ENCODE measurements around the gene PLCB1.

PLCB1 gene

DNA sequence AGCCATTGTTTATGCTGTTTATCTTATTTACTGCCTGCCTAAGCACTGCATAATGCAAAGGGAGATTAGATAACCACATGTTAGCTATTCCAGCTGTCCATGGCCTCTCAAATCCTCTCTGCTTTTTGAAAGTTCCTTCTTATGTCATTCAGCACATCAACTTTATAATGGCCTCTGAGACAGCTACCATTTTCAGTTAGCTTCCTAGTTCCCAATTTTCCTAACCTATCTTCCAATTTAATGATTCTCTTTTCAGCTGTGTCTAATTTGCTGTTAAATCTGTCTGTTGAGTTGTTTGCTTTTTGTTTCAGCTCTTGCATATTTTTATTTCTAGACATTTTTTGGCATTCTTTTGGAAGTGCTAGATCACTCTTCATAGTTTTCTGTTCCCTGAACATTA, 763.4 kb downstream of the PLCB1 start:
- DNase-seq (ENCODE audit: low spot score) = no peak

DNA sequence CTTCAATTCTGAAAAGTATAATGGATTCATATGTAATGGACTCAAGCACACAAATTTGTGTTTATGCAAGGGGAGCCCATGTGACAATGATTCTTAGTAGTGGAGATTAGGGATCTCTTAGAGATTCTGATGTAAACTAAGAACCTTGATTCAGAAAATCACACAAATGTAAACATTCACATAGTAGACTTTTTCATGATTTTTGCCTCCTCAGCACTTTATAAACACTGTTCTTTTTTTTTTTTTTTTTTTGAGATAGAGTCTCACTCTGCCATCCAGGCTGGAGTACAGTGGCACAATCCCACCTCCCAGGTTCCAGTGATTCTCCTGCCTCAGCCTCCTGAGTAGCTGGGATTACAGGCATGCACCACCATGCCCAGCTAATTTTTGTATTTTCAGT, 766.8 kb downstream of the PLCB1 start:
- no peak for DNase-seq (ENCODE audit: low spot score)

DNA sequence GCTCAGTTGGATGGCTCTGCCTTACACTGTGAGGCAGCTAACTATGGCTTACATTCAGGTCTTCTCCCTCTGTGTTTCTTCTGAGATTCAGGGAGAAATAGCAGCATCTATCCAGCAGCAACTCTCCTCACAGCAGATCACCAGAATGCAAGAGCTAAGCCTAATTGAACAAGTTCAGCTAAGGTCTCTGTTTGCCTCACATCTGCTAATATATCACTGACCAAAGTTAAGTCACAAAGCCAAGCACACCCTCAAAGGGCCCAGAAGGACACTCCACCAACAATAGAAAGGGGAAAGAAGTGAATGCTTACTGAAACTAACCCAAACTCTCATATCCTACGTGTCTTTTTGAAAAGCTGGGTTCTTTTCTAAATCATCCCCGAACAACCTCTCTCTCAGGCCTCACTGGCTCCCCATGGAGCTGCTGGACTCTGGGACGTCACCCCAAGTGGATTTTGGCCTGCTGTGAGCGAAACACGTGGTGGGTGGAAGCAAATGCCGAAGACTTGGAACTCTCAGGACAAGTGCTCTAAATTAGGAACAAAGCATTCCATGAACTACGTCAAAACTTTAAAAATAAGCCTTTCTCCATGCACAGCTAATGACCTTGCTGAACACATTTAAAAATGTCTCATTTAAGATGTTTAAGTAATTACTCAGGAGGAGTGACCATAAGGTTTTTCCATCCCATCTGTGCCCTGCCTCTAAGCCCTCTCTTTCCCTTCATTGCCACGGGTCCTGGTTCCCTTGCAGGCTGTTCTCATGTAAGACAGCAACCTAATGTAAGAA, 769.4 kb downstream of the PLCB1 start:
- DNase-seq (ENCODE audit: low spot score) = peak; percentile 19

DNA sequence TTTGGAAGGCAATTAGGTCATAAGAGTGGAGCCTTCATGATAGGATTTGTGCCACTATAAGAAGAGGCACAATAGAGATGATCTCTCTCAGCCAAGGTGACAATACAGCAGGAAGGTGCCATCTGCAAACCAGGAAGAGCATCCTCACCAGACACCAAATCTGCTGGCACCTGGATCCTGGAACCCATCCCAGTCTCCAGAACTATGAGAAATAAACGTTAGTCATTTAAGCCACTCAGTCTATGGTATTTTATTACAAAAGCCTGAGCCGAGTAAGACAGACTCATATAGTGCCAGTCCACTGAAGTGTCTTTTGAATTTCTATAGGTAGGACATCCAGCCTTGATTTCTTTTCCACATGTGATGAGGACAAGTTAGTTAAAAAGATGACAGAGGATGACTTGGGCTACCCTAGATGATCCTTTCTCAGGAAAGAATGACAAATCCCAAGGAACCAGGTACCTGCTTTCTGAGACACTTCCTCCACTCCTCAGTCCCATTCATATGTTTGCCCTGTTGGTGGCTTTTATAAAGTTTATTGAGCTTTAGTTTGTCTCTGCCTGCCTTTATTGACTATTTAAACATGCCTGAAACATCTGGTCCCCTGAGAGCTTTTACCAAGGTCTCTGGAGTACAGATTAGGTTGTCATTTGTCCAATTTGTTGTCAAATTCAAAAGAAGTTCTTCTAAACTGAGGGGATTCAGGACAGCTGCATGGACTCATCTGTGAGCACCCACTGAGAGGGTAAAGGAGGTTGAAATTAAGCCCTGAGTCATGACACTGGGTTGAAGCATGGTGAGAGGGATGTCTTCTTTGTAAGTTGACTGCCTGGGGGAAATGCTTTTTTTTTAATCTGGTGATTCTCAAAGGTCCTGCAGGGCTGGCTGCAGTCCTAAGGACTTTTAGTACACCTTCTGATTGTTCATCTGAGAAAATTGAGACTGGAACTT, 771.9 kb downstream of the PLCB1 start:
- no peak for DNase-seq (ENCODE audit: low spot score)

GRCh38 chr20:8909596-8909995, 777.5 kb downstream of the PLCB1 start:
- no peak for DNase-seq (ENCODE audit: low spot score)

- no peak for DNase-seq (ENCODE audit: low spot score)
Measured at GRCh38 chr20:8912096-8912495, 780.0 kb downstream of the PLCB1 start.

DNA sequence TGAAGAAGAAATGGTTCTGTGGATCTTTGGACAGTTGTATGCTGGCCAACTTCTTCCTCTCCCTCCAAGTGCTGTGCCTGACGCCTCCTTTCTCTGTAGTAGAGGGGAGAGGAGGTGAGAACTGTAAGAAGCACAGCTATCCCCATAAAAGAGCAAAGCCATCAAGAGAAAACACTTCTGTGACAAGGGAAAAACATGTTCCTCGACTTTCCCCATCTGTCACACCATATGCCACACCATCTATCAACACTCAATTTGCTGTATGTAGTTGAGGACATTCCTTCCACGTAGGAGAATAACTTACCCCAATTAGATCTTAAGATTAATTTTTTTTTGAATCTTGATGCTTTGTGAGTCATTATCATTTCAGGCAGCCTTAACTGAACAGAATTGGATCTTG, 780.7 kb downstream of the PLCB1 start:
- DNase-seq (ENCODE audit: low spot score) = no peak

- no peak for DNase-seq (ENCODE audit: low spot score)
Measured at GRCh38 chr20:8913456-8913855, 781.4 kb downstream of the PLCB1 start.

DNA sequence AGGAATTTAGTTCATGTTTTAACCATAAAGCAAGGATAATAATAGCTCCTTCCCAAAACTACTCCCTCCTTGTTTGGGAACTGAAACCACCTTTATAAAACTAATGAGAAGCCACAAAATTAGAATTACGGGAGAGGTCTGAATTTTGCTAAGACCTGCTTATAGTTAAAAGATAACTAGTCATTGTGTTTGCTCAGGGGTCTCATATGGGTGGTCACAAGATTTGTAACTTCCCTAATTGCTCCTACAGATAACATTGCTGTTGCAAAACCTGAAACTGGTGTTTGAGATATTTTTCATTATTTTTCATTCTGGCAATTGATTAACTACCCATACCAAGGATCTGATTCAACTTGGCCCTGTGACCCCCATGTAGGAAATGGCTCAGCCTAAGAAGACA, 782.4 kb downstream of the PLCB1 start:
- DNase-seq (ENCODE audit: low spot score) = no peak

GRCh38 chr20:8917084-8917483, 785.0 kb downstream of the PLCB1 start:
- no peak for DNase-seq (ENCODE audit: low spot score)

- DNase-seq (ENCODE audit: low spot score) = no peak
Measured at GRCh38 chr20:8918145-8918544, 786.1 kb downstream of the PLCB1 start.

DNA sequence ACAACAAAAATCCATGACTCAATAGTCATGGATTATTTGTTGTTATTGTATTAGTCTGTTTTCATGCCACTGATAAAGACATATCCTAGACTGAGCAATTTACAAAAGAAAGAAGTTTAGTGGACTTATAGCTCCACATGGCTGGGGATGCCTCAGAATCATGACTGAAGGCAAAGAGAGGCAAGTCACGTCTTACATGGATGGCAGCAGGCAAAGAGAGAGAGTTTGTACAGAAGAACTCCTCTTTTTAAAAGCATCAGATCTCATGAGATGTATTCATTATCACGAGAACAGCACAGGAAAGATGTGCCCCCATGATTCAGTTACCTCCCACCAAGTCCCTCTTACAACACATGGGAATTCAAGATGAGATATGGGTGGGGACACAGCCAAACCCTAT, 792.5 kb downstream of the PLCB1 start:
- DNase-seq (ENCODE audit: low spot score) = no peak

- no peak for DNase-seq (ENCODE audit: low spot score)
Measured at GRCh38 chr20:8930726-8931125, 798.7 kb downstream of the PLCB1 start.

DNA sequence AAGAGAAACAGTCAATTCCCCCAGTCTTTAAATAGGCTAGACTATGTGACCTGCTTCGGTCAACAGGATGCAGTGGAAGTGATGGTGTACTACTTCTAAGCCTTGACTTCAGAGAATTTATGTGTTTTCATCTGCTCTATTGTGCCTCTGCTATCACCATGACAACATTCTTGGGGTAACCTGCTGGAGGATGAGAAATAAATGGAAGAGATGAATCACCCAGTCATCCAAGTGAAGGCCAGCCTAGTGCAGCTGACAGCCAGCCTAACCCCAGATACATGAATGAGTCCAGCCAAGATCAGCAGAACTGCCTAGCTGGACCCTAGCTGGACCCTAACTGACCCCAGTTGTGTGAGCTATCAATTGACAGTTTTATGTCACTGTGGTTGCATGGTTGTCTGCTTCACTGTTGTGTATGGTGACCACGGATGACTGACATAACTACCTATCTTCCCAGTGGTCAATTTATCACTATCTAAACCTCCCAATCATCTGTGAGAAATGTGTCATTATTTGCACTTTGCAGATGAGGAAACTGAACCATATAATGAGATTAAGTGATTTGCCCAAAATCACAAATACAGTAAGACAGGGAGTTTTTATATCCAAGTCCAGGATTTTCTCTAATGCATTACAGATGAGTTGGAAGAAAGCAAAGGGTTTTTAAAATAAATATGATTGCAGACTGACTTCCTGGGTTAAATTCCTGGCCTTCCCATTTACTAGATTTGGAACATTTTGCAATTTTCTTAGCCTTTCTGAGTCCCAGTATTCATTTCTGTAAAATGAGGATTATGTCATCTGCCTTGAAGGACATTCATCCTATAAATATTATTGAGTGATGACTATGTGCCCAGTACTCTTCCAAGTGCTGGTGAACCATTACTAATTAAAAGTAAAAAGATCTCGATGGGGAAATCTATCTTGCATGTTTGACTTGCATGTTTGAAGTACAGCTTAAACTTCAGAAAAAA, 800.4 kb downstream of the PLCB1 start:
- peak; percentile 53 for DNase-seq (ENCODE audit: low spot score)

DNA sequence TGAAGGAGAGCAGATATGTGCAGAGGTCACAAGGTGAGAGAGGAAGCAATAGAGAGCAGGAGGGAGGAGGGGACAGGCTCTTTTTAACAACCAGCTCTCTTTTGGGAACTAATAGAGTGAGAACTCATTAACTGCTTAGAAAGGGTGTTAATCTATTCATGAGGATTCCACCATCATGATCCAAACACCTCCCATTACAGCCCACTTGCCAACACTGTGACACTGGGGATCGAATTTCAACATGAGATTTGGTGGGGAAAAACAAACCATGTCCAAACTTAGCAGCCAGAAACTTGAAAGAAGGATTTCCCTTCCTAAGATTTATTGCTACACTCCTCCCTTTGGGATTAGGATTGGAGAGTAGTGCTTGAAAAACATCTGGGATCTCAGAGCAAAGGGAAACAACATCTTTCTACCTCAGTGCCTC, 801.3 kb downstream of the PLCB1 start:
- DNase-seq (ENCODE audit: low spot score) = no peak

DNA sequence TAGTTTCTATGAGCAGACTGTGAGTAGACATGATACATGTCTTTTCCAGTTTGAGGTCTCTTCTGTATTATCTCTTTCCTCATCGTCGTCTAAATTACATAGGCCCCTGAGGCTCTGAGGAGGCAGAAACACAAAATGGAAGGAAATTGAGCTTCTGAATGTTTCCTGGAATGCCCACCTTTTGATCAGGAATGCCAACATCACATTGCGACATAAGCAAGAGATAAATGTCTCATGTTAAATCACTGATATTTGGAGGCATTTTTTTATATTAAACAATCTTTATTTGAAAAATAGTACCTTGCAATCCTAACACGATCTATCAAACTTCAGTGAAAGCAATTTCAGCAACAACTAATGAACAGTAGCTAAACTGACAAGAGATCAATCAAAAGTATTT, 802.3 kb downstream of the PLCB1 start:
- DNase-seq (ENCODE audit: low spot score) = no peak

All from AG08396 (cell line).